ENCODE results near the gene TTLL10. TPM values are rescaled to one million over a fixed set of nuclear protein-coding genes. Genes with fewer than 3 reads are reported as not detected.
"Not testable (repeated sequence)": the region's sequence is repeated elsewhere in the genome, so short reads cannot be mapped to it uniquely, and the experiment has no call there.

TTLL10 gene
- total RNA-seq, 4 donors from 2014 or later = 0.19 to 0.44 TPM; not detected in 2

- intact Hi-C loops (cut with DNase I) = no loop called here
- no peak overlapping the region for H3K4me3 ChIP-seq
- no peak for DNase-seq
- WGBS, 2 donors = no CpG with 5 or more reads among the region's 12 CpGs
- no peak overlapping the region for H3K27ac ChIP-seq
- peaks cover 0 to 92% (median 6%) of the 10 kb centered on the region in 4 donors for H3K27me3 ChIP-seq
- H3K4me1 ChIP-seq = peaks cover 17 to 69% (median 18%) of the 10 kb centered on the region in 3 donors
- no peak for TF ChIP-seq CTCF (IDR thresholded peaks at IDR 0.05)
- TF ChIP-seq POLR2A (IDR thresholded peaks at IDR 0.05) = no peak
- H3K9me3 ChIP-seq = no peaks in the 10 kb centered on the region
- H3K36me3 ChIP-seq = peaks cover 0 to 55% (median 0%) of the 10 kb centered on the region in 3 donors
Observed at GRCh38 chr1:1171161-1171545, 2.5 kb upstream of the TTLL10 start.

GRCh38 chr1:1171546-1172340, 1.9 kb upstream of the TTLL10 start:
- no peak overlapping the region for H3K4me3 ChIP-seq
- intact Hi-C loops (cut with DNase I) = no loop called here
- H3K36me3 ChIP-seq = peaks cover 0 to 55% (median 0%) of the 10 kb centered on the region in 3 donors
- H3K4me1 ChIP-seq = peaks cover 11 to 63% (median 15%) of the 10 kb centered on the region in 3 donors
- DNase-seq = no peak
- no peak overlapping the region for H3K27ac ChIP-seq
- 80 to 85% methylated on average over 1 to 5 of the region's 33 CpGs for WGBS, 2 donors
- no peak for TF ChIP-seq CTCF (IDR thresholded peaks at IDR 0.05)
- TF ChIP-seq POLR2A (IDR thresholded peaks at IDR 0.05) = no peak
- H3K27me3 ChIP-seq = peaks cover 0 to 92% (median 6%) of the 10 kb centered on the region in 4 donors
- no peaks in the 10 kb centered on the region for H3K9me3 ChIP-seq

GRCh38 chr1:1173061-1173792, 453 bp upstream of the TTLL10 start:
- TF ChIP-seq CTCF (IDR thresholded peaks at IDR 0.05) (no peak), POLR2A (IDR thresholded peaks at IDR 0.05) (no peak)
- Histone ChIP-seq H3K4me3 (no peak overlapping the region), H3K4me1 (peaks cover 0 to 48% (median 6%) of the 10 kb centered on the region in 3 donors), H3K36me3 (peaks cover 0 to 46% (median 0%) of the 10 kb centered on the region in 3 donors), H3K9me3 (no peaks in the 10 kb centered on the region), H3K27ac (no peak overlapping the region), H3K27me3 (peaks cover 0 to 89% (median 6%) of the 10 kb centered on the region in 4 donors)
- intact Hi-C loops (cut with DNase I) = no loop called here
- no peak for DNase-seq
- WGBS, 2 donors = 58 to 77% methylated on average over 12 to 13 of the region's 32 CpGs

GRCh38 chr1:1175221-1176062, 1.8 kb downstream of the TTLL10 start:
- WGBS, 2 donors = 72 to 94% methylated on average over 17 to 24 of the region's 29 CpGs
- H3K4me1 ChIP-seq = peaks cover 0 to 30% (median 6%) of the 10 kb centered on the region in 3 donors
- H3K4me3 ChIP-seq = no peak overlapping the region
- TF ChIP-seq POLR2A (IDR thresholded peaks at IDR 0.05) = no peak
- TF ChIP-seq CTCF (IDR thresholded peaks at IDR 0.05) = no peak
- H3K9me3 ChIP-seq = no peaks in the 10 kb centered on the region
- peaks cover 0 to 89% (median 6%) of the 10 kb centered on the region in 4 donors for H3K27me3 ChIP-seq
- DNase-seq = no peak
- intact Hi-C loops (cut with DNase I) = no loop called here
- H3K27ac ChIP-seq = no peak overlapping the region
- peaks cover 0 to 24% (median 0%) of the 10 kb centered on the region in 3 donors for H3K36me3 ChIP-seq

GRCh38 chr1:1176063-1176761, 2.5 kb downstream of the TTLL10 start:
- H3K9me3 ChIP-seq; H3K27ac ChIP-seq; H3K4me3 ChIP-seq; intact Hi-C loops (cut with DNase I); DNase-seq: not testable (repeated sequence)
- H3K36me3 ChIP-seq = peaks cover 0 to 17% (median 0%) of the 10 kb centered on the region in 3 donors
- peaks cover 0 to 22% (median 6%) of the 10 kb centered on the region in 3 donors for H3K4me1 ChIP-seq
- 43 to 53% methylated on average over 10 to 19 of the region's 22 CpGs for WGBS, 2 donors
- peaks cover 0 to 89% (median 6%) of the 10 kb centered on the region in 4 donors for H3K27me3 ChIP-seq

All from esophagus squamous epithelium (tissue), 5 donors.